ENCODE data around the gene METTL24. TPM values are rescaled to one million over a fixed set of nuclear protein-coding genes. Genes with fewer than 3 reads are reported as not detected.
"Not testable (repeated sequence)": the region's sequence is repeated elsewhere in the genome, so short reads cannot be mapped to it uniquely, and the experiment has no call there.

METTL24 gene
- total RNA-seq, 1 experiment from 2014 or later: not detected

DNA sequence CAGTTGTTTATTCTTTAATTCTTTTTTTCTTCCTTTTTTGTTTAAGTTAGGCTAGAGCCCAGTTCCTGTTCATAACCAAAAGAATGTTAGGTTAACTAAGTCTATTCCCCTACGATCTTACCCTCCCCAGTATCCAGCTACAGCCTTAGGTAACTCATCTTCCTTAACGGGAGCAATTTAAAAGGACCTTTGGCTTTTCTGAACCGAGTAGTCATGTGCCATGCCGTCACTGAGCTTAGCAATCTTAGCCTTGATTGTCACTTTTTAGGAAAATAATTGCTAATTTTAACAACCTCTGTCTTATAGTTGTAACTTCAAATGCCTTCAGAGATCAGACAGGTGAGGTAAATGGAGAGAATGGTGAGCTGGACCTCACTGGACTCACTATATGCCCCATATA lies 6.2 kb downstream of the METTL24 start:
- ChIA-PET POLR2A (interaction anchor here (0.6 to 0.7 kb wide), 2 partner anchors 44 to 216 kb away, joined by 3 read pairs; no protein-coding TSS in a partner anchor), CTCF (no interaction called here)
- Mint-ChIP-seq H3K36me3 (ENCODE audit: insufficient read depth, unreplicated experiment) (no peaks in the 10 kb centered on the region), H3K27me3 (ENCODE audit: insufficient read depth, unreplicated experiment) (peaks cover 9% of the 10 kb centered on the region), H3K4me3 (ENCODE audit: unreplicated experiment) (no peak overlapping the region), H3K27ac (ENCODE audit: low read depth, unreplicated experiment) (no peak overlapping the region), H3K9me3 (ENCODE audit: unreplicated experiment) (no peaks in the 10 kb centered on the region), H3K4me1 (ENCODE audit: insufficient read depth, unreplicated experiment) (no peaks in the 10 kb centered on the region)
- TF ChIP-seq, protein P1, sequence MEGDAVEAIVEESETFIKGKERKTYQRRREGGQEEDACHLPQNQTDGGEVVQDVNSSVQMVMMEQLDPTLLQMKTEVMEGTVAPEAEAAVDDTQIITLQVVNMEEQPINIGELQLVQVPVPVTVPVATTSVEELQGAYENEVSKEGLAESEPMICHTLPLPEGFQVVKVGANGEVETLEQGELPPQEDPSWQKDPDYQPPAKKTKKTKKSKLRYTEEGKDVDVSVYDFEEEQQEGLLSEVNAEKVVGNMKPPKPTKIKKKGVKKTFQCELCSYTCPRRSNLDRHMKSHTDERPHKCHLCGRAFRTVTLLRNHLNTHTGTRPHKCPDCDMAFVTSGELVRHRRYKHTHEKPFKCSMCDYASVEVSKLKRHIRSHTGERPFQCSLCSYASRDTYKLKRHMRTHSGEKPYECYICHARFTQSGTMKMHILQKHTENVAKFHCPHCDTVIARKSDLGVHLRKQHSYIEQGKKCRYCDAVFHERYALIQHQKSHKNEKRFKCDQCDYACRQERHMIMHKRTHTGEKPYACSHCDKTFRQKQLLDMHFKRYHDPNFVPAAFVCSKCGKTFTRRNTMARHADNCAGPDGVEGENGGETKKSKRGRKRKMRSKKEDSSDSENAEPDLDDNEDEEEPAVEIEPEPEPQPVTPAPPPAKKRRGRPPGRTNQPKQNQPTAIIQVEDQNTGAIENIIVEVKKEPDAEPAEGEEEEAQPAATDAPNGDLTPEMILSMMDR (IDR thresholded peaks at IDR 0.05; ENCODE audit: unreplicated experiment): no peak
- no peak for DNase-seq (ENCODE audit: unreplicated experiment)
- no TSS peak for BruUV-seq (replicated peaks)
- intact Hi-C loops (cut with micrococcal nuclease): no loop called here

DNA sequence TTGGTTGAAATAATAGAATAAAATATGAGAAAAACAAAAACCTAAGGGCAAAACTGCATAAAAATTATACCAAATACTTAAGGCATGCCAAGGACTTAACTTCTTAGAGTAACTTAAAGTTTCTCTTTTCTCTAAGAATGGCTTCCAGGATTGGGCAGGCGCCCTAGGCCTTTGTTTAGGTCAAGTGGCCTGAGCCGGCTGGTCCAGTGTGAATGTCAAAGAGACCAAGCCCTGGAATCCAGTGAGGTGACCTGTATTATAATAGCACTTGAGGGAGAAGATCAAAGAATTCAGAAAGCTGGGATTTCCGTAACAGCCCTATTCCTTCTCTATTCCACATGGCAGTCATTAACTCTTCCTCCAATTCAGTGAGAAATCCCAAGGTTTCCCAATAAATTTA lies 6.6 kb downstream of the METTL24 start:
- no TSS peak for BruUV-seq (replicated peaks)
- H3K4me1 Mint-ChIP-seq (ENCODE audit: insufficient read depth, unreplicated experiment): no peaks in the 10 kb centered on the region
- TF ChIP-seq, protein P1 (IDR thresholded peaks at IDR 0.05; ENCODE audit: unreplicated experiment): no peak
- H3K27me3 Mint-ChIP-seq (ENCODE audit: insufficient read depth, unreplicated experiment): peaks cover 5% of the 10 kb centered on the region
- POLR2A ChIA-PET: interaction anchor here (0.6 to 0.7 kb wide), 2 partner anchors 44 to 216 kb away, joined by 3 read pairs; no protein-coding TSS in a partner anchor
- H3K4me3 Mint-ChIP-seq (ENCODE audit: unreplicated experiment): no peak overlapping the region
- intact Hi-C loops (cut with micrococcal nuclease): no loop called here
- no peaks in the 10 kb centered on the region for H3K9me3 Mint-ChIP-seq (ENCODE audit: unreplicated experiment)
- no peaks in the 10 kb centered on the region for H3K36me3 Mint-ChIP-seq (ENCODE audit: insufficient read depth, unreplicated experiment)
- CTCF ChIA-PET: no interaction called here
- DNase-seq (ENCODE audit: unreplicated experiment): no peak
- H3K27ac Mint-ChIP-seq (ENCODE audit: low read depth, unreplicated experiment): no peak overlapping the region

DNA sequence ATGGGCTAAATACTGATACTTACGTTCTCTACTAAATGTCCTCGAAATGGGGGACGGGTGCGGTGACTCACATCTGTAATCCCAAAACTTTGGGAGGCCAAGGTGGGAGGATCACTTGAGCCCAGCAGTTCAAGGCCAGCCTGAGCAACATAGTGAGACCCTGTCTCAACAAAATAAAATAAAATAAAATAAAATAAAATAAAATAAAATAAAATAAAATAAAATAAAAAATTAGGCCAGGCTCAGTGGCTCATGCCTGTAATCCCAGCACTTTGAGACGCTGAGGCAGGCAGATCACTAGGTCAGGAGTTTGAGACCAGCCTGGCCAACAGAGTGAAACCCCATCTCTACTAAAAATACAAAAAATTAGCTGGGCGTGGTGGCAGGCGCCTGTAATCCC lies 7.6 kb downstream of the METTL24 start:
- H3K27me3 Mint-ChIP-seq (ENCODE audit: insufficient read depth, unreplicated experiment); H3K9me3 Mint-ChIP-seq (ENCODE audit: unreplicated experiment); H3K4me3 Mint-ChIP-seq (ENCODE audit: unreplicated experiment); BruUV-seq (replicated peaks); POLR2A ChIA-PET; DNase-seq (ENCODE audit: unreplicated experiment); intact Hi-C loops (cut with micrococcal nuclease); H3K4me1 Mint-ChIP-seq (ENCODE audit: insufficient read depth, unreplicated experiment); H3K27ac Mint-ChIP-seq (ENCODE audit: low read depth, unreplicated experiment); H3K36me3 Mint-ChIP-seq (ENCODE audit: insufficient read depth, unreplicated experiment); CTCF ChIA-PET: not testable (repeated sequence)

DNA sequence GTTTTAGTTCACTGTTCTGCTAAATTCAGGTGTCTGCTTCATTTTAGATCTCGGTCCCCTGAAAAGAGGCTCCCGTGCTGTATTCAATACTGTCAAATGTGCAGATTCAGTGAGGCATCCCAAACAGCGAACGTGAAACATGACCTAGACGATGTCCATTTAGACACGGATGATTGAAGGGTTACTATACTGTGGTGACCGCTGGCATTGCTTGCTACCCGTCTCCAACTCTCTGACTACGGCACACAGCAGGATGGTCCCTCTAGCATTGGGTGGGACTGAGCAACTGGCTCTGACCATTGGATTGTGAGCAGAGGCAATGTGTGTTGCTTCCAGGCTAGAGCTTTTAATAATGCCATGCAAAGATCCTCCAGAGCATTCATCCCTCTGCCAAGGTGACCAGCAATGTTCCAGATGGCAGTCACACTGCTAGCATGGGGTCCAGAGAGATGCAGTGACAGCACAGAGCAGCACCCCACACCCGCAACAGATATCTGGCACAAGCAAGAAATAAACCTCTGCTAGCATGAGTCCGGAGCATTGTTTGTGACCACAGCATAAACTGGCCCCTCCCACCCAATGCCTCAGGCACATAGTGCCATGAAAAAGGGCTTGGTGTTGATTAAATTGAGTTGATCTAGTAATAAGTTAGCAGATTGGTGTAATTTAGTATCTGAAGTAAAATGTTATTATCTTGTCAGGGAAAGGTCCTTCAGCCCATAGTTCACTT lies 9.0 kb downstream of the METTL24 start:
- intact Hi-C loops (cut with micrococcal nuclease): no loop called here
- no TSS peak for BruUV-seq (replicated peaks)
- H3K36me3 Mint-ChIP-seq (ENCODE audit: insufficient read depth, unreplicated experiment): no peaks in the 10 kb centered on the region
- H3K27ac Mint-ChIP-seq (ENCODE audit: low read depth, unreplicated experiment): no peak overlapping the region
- no peak for DNase-seq (ENCODE audit: unreplicated experiment)
- H3K4me1 Mint-ChIP-seq (ENCODE audit: insufficient read depth, unreplicated experiment): no peaks in the 10 kb centered on the region
- no peaks in the 10 kb centered on the region for H3K9me3 Mint-ChIP-seq (ENCODE audit: unreplicated experiment)
- H3K27me3 Mint-ChIP-seq (ENCODE audit: insufficient read depth, unreplicated experiment): no peaks in the 10 kb centered on the region
- TF ChIP-seq, protein P1 (IDR thresholded peaks at IDR 0.05; ENCODE audit: unreplicated experiment): no peak
- POLR2A ChIA-PET: no interaction called here
- H3K4me3 Mint-ChIP-seq (ENCODE audit: unreplicated experiment): no peak overlapping the region
- CTCF ChIA-PET: interaction anchor here (0.6 to 0.8 kb wide), 2 partner anchors 32 to 45 kb away, joined by 3 to 4 read pairs; no protein-coding TSS in a partner anchor
